Stromal cell of bone marrow (primary cell): ENCODE measurements around the gene LRP11.
"Not testable (repeated sequence)": the region's sequence is repeated elsewhere in the genome, so short reads cannot be mapped to it uniquely, and the experiment has no call there.

Experiments used
- DNase-seq: peaks from one replicate; pipeline ENCODE4 v3.0.0-alpha.2; 2012; ENCODE audit warnings: low read depth

Gene LRP11

GRCh38 chr6:149897855-149898744 is 33.9 kb upstream of the LRP11 start, which contains the start of gene RAET1E:
RAET1E (minus strand) TSS chr6:149898113; CDS start chr6:149890901, 7,212 bp downstream.
- no peak for DNase-seq

GRCh38 chr6:149897015-149897697 is 33.0 kb upstream of the LRP11 start:
- peak; percentile 96 for DNase-seq

- no peak for DNase-seq
Observed at GRCh38 chr6:149896491-149896890, 32.3 kb upstream of the LRP11 start.

GRCh38 chr6:149895833-149896271 is 31.7 kb upstream of the LRP11 start:
- no peak for DNase-seq

GRCh38 chr6:149895048-149895590 is 31.0 kb upstream of the LRP11 start:
- DNase-seq, result peak; percentile 84

DNA sequence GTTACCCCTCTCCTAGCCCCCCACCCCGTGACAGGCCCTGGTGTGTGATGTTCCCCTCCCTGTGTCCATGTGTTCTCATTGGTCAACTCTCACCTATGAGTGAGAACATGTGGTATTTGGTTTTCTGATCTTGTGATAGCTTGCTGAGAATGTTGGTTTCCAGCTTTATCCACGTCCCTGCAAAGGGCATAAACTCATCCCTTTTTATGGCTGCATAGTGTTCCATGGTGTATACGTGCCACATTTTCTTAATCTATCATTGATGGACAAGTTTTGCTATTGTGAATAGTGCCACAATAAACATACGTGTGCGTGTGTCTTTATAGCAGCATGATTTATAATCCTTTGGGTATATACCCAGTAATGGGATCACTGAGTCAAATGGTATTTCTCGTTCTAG is 27.7 kb upstream of the LRP11 start:
- DNase-seq, result not testable (repeated sequence)

- DNase-seq, result no peak
Observed at GRCh38 chr6:149891259-149891658, 27.1 kb upstream of the LRP11 start.

GRCh38 chr6:149890629-149891045 is 26.5 kb upstream of the LRP11 start:
- DNase-seq, result no peak

- no peak for DNase-seq
Observed at GRCh38 chr6:149889326-149889725, 25.2 kb upstream of the LRP11 start.

DNA sequence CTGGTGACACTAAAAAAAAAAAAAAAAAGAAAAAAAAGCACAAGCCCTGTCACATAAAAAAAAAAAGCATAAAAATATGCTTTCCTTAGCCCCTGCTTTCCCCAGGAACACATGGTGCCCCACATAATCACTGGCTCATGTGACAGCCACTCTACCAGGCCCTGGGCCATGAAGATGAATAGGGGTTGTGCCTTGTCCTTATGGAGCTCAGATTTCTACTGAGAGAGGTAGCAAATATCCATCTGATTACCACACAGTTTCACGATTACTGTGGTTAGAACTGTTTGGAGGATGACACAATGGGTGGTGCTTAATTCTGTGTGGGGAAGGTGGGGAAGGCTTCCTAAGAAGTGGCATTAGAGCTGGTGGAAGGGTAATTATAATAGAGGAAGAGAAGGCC is 24.5 kb upstream of the LRP11 start:
- no peak for DNase-seq

DNA sequence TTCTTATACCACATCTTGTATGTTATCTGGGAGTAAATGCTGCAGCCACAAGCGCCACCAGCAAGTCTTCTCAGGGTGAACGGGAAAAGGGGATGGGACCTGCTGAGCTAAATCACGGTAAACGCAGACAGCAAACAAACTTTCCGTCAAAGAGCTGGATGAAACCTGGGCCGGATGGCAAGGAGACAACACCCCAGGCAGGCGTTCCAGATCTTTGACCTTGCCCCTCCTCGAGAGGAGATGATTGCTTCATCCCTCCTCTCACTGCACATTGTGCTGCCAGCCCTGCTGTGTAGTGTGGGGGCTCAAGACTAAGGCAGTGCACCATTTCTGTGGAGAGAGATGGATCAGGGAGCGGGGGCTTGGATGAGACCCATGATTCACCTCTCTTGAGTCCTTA is 23.9 kb upstream of the LRP11 start:
- no peak for DNase-seq

GRCh38 chr6:149887343-149887742 is 23.2 kb upstream of the LRP11 start:
- peak; percentile 54 for DNase-seq

GRCh38 chr6:149885888-149886287 is 21.7 kb upstream of the LRP11 start:
- DNase-seq, result no peak

DNA sequence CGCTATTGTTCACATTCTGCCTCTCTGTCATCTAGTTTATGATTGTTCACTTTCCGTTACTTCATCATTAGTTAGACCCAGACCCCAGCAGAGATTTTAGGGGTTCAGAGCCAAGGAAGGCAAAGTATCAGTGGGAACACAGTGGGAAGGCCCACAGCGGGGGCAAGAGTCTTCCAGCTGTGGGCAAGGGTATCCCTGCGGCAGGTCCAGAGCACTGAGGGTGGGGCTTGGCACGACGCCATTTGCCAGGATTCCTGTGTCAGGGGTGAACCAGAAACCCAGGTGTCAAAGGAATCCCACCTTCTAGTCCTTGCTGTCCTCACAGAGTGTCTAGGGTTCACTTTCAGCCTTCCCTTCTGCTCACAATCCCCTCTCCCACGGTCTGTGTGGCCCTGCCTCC is 20.5 kb upstream of the LRP11 start:
- DNase-seq, result no peak

- DNase-seq, result no peak
Observed at GRCh38 chr6:149884215-149884614, 20.1 kb upstream of the LRP11 start.

GRCh38 chr6:149881860-149882259 is 17.7 kb upstream of the LRP11 start:
- DNase-seq, result no peak

DNA sequence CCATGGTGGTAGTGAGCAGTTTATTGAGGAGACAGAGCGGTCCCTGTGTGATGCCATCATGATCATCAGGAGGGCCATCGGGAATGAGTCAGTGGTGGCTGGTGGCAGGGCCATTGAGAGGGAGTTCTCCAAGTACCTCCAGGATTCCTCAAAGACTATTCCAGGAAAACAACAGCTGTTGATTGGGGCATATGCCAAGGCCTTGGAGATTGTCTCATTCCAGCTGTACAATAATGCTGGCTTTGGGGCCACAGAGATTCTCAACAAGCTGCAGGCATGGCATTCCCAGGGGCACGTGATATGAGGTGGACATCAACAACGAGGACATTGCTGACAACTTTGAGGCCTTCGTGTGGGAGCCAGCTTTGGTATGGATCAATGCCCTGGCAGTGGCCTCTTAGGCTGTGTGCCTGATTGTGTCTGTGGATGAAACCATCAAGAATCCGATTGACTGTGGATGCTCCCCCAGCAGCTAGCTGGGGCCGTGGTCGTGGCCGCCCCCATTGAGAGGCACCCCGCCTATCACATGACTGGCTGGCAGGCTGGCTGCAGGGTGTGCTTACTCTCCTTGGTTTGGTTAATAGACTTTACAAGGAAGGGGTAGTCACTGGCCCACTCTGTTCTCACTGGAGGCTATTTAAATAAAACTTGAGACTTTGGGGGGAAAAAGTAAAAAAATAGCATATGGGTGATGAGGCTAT is 17.1 kb upstream of the LRP11 start:
- DNase-seq, result no peak

DNA sequence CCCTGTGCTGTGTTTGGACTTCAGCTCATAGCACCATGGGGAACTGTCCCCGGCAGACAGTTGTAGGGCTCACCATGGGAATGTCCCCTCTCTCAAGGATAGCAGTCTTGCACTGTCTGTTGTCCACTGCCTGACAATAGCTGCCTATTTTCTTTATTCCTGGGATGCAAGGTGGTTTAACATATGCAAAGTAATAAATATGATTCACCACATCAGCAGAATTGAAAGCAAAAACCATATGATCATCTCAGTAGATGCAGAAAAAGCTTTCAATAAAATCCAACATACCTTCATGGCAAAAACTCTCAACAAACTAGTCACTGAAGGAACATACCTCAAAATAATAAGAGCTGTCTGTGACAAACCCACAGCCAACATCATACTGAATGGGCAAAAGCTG is 13.5 kb upstream of the LRP11 start:
- DNase-seq, result no peak

DNA sequence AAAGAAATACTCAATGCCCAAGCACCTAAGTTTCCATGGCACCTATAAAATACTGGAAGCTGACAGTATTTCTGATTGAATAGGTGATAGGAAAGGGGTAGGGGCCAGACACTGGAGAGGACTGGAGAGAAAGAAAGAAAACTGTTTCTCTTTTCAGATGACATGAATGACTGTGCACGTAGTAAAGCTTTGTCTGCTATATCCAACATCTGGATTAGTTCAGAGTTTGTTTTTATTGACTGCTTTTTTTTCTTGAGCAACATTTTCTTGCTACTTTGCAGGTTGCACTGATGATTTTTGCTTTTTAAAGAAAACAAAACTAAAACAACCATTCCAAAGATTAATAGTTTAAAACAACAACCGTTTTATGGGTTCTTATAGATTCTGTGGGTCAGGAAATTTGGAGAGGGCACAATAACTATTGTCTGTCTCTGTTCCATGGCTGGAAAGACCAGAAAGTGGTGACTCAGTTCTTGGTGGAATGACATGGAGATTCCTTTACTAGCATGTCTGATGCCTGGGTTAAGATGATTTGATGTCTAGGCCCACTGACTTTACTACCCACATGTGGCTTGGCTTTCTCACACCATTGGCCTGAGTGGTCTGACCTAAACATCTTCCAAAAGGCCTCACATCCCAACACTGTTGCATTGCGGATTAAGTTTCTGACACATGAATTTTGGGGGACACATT is 12.2 kb upstream of the LRP11 start:
- DNase-seq, result no peak

- DNase-seq, result no peak
Observed at GRCh38 chr6:149872233-149872632, 8.1 kb upstream of the LRP11 start.

- no peak for DNase-seq
Observed at GRCh38 chr6:149871182-149871581, 7.0 kb upstream of the LRP11 start.
